ENCODE data around the gene SLX9.

GRCh38 chr21:44956356-44957046 is 16.7 kb downstream of the SLX9 start:
- TF ChIP-seq EZH2 (IDR thresholded peaks at IDR 0.05): no peak
- no peak for TF ChIP-seq POLR2AphosphoS5 (IDR thresholded peaks at IDR 0.05; ENCODE audit: borderline replicate concordance, low read depth, low read length)

All from SK-N-MC (cell line).